ENCODE results near the gene RHO. TPM values are rescaled to one million over a fixed set of nuclear protein-coding genes. Genes with fewer than 3 reads are reported as not detected.

The RHO gene
- polyA plus RNA-seq, 1 donor (not counting 4 experiments of a cell fraction or from before 2014, with no cell fraction given), result not detected

DNA sequence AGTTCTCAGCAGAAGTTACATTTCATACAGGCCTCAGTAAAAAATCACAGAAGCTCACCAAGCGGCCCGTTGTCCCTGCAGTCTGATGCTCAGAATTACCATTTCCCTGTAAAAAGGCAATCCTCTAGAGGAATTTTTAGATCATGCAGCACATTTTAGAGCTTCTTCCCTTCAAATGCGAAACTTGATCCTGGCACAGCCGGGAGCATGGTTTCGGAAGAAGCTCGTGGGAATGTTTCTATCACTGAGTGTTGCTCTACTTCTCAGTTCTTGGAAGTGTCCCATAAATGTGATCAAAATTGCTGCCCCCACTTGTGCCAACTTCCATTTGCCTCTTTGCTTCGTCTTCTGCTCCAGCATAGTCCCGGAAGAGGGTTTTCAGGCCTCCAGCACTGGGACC, 10.8 kb downstream of the RHO start:
- no peaks in the 10 kb centered on the region for H4K20me1 ChIP-seq (ENCODE audit: control insufficient read depth, extremely low read depth, insufficient read depth, low read length)
- H3K9me1 ChIP-seq (ENCODE audit: control insufficient read depth, extremely low read depth, insufficient read depth, low read length), result no peaks in the 10 kb centered on the region
- no peaks in the 10 kb centered on the region for H3K79me2 ChIP-seq (ENCODE audit: control insufficient read depth, insufficient read depth, low read length)
- no peaks in the 10 kb centered on the region for H3K36me3 ChIP-seq (ENCODE audit: control insufficient read depth in 2 of 2, extremely low read depth in 1 of 2, insufficient read depth in 2 of 2, low read length in 2 of 2)
- no peak overlapping the region for H3K4me2 ChIP-seq (ENCODE audit: control insufficient read depth, extremely low read depth, insufficient read depth, low read depth, low read length)
- H3K27ac ChIP-seq (ENCODE audit: control insufficient read depth, insufficient read depth, low read length), result no peak overlapping the region
- no peak for FAIRE-seq
- no peak overlapping the region for H2AFZ ChIP-seq (ENCODE audit: control insufficient read depth, low read length)
- no peak overlapping the region for H3K4me3 ChIP-seq (ENCODE audit: control insufficient read depth in 2 of 3, extremely low read depth in 1 of 3, insufficient read depth in 2 of 3, low read depth in 1 of 3, low read length in 3 of 3)
- no peak for TF ChIP-seq EZH2 (IDR thresholded peaks at IDR 0.05; ENCODE audit: low read length)
- TF ChIP-seq CTCF (optimal IDR thresholded peaks at IDR 0.05 in 1 of 3, IDR thresholded peaks at IDR 0.05 in 1 of 3, conservative IDR thresholded peaks at IDR 0.05 in 1 of 3; ENCODE audit: extremely low read depth in 1 of 3, insufficient read depth in 2 of 3, low read length in 3 of 3), result no peak
- no peak overlapping the region for H3K9ac ChIP-seq (ENCODE audit: control insufficient read depth, extremely low read depth, insufficient read depth, low read length)
- DNase-seq (ENCODE audit: low read depth, low spot score), result no peak
- no peaks in the 10 kb centered on the region for H3K27me3 ChIP-seq (ENCODE audit: control insufficient read depth, extremely low read depth, insufficient read depth, low read length)
- no peaks in the 10 kb centered on the region for H3K4me1 ChIP-seq (ENCODE audit: control insufficient read depth, extremely low read depth, insufficient read depth, low read length)
- dilution Hi-C loops (cut with MboI; ENCODE audit: extremely low pct_ligation_motif_present, low sequenced_read_pairs), result no loop called here
- H3K9me3 ChIP-seq (ENCODE audit: control insufficient read depth, low read depth, low read length), result no peaks in the 10 kb centered on the region

DNA sequence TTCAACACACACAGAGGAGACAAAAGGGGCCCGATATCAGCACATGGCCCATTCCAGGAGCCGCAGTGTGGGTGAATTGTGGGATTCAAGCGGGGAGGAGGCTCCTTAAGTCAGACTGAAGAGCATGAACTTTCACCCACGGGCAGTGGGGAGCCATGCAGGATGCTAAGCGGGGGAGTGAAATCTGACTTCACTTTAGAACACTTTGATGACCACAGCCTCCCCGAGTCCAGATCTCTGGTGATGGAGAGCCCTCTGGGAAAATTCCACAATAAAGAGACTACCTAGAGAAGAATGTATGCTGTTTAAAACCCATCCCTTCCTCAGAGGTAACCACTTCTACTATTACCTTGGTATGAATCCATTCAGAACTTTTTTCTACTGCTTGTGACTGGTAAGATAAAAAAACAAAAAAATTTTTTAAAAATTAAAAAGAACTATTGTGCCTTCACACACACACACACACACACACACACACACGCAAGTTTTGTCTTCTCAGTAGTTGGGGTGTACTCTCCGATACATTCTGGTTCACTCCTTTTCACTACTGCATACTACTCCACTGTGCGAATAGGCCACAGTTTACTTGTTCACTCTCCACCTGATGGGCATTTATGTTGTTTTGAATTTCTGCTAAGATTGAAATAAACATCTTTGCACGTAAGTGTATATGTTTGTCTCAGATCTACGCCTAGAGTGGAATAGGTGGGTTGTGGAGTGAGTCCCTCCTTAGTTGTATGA, 12.5 kb downstream of the RHO start:
- no peaks in the 10 kb centered on the region for H3K9me1 ChIP-seq (ENCODE audit: control insufficient read depth, extremely low read depth, insufficient read depth, low read length)
- H3K9ac ChIP-seq (ENCODE audit: control insufficient read depth, extremely low read depth, insufficient read depth, low read length), result no peak overlapping the region
- H3K4me2 ChIP-seq (ENCODE audit: control insufficient read depth, extremely low read depth, insufficient read depth, low read depth, low read length), result no peak overlapping the region
- dilution Hi-C loops (cut with MboI; ENCODE audit: extremely low pct_ligation_motif_present, low sequenced_read_pairs), result no loop called here
- DNase-seq (ENCODE audit: low read depth, low spot score) (no peak), FAIRE-seq (no peak)
- no peaks in the 10 kb centered on the region for H3K9me3 ChIP-seq (ENCODE audit: control insufficient read depth, low read depth, low read length)
- H3K4me3 ChIP-seq (ENCODE audit: control insufficient read depth in 2 of 3, extremely low read depth in 1 of 3, insufficient read depth in 2 of 3, low read depth in 1 of 3, low read length in 3 of 3), result no peak overlapping the region
- H3K27ac ChIP-seq (ENCODE audit: control insufficient read depth, insufficient read depth, low read length), result no peak overlapping the region
- no peaks in the 10 kb centered on the region for H3K36me3 ChIP-seq (ENCODE audit: control insufficient read depth in 2 of 2, extremely low read depth in 1 of 2, insufficient read depth in 2 of 2, low read length in 2 of 2)
- H4K20me1 ChIP-seq (ENCODE audit: control insufficient read depth, extremely low read depth, insufficient read depth, low read length), result no peaks in the 10 kb centered on the region
- H3K27me3 ChIP-seq (ENCODE audit: control insufficient read depth, extremely low read depth, insufficient read depth, low read length), result no peaks in the 10 kb centered on the region
- TF ChIP-seq CTCF (optimal IDR thresholded peaks at IDR 0.05 in 1 of 3, IDR thresholded peaks at IDR 0.05 in 1 of 3, conservative IDR thresholded peaks at IDR 0.05 in 1 of 3; ENCODE audit: extremely low read depth in 1 of 3, insufficient read depth in 2 of 3, low read length in 3 of 3), result no peak
- no peak for TF ChIP-seq EZH2 (IDR thresholded peaks at IDR 0.05; ENCODE audit: low read length)
- no peak overlapping the region for H2AFZ ChIP-seq (ENCODE audit: control insufficient read depth, low read length)
- H3K4me1 ChIP-seq (ENCODE audit: control insufficient read depth, extremely low read depth, insufficient read depth, low read length), result no peaks in the 10 kb centered on the region
- H3K79me2 ChIP-seq (ENCODE audit: control insufficient read depth, insufficient read depth, low read length), result no peaks in the 10 kb centered on the region
